Midbrain (tissue), 1 donor: Measurements from ENCODE around the gene HOXC12.

Source experiments
- DNase-seq: peaks from one replicate; lab custom pipeline; 2025; lab: John Stamatoyannopoulos, UW

HOXC12 gene

GRCh38 chr12:53954694-53955035, at the start of gene HOXC12:
Gene HOXC12, plus strand, starts transcription at chr12:53954903. Its CDS starts 27 bp downstream, at chr12:53954930.
- DNase-seq: no peak

DNA sequence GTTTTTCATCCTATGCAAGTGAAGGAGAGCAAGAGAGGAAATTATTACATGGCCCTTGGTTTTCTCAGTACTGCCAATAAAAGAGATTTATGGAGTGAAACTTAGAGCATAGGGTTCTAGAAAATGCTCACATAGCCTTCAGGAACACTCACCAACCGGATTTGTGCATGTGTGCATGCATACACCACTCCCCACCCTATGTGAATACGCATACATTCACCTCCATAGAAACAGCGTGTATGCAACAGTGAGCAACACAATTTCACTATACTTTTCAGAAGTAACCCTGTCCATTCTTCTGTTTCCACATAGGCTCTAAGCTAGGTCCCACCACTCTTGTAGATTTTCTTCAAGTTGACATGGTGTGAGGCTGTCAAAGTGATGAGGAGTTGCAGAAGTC, 47.6 kb upstream of the HOXC12 start:
- DNase-seq: no peak

- no peak for DNase-seq
These were observed 37.7 kb upstream of the HOXC12 start for GRCh38 chr12:53916788-53917655.

DNA sequence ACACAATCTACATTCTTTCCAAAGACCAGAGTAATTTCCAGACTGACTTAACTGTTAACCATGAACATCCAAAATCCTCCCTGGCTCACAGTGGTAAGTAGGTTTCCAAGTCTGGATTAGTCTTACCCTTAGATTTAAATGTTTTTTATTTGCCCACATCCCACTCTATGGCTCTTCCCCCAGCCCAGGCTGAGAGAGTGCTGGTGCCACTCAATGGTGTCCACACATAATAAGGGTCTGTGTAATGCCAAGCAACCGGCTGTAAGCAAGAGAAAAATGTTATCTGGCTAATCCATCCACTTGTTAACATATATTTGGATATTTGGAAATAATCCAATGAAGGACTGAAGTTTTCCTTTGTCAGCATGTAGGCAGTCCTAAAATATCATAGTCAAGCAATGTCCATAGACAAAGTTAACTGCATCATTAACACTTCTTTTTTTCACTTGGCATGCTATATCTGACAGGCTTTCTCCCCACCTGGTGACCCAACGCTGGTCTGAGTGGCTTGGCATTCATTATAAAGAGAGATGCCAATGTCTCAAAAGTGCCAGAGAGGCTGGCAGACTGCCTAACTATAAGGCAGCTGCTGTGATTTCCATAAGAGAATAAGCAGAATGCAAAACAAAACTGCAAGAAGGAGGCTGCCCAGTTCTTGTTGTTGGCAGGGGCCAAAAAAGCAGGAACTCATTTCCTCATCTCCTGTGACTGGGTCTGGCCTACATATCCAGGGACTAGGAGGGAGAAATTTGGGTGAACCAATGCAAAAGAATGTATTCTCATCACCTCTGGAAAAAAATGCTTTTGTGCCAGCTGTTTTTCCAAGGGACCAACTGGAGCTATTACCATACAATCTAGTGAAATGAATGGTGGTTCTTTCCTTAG, 29.9 kb upstream of the HOXC12 start:
- no peak for DNase-seq

DNA sequence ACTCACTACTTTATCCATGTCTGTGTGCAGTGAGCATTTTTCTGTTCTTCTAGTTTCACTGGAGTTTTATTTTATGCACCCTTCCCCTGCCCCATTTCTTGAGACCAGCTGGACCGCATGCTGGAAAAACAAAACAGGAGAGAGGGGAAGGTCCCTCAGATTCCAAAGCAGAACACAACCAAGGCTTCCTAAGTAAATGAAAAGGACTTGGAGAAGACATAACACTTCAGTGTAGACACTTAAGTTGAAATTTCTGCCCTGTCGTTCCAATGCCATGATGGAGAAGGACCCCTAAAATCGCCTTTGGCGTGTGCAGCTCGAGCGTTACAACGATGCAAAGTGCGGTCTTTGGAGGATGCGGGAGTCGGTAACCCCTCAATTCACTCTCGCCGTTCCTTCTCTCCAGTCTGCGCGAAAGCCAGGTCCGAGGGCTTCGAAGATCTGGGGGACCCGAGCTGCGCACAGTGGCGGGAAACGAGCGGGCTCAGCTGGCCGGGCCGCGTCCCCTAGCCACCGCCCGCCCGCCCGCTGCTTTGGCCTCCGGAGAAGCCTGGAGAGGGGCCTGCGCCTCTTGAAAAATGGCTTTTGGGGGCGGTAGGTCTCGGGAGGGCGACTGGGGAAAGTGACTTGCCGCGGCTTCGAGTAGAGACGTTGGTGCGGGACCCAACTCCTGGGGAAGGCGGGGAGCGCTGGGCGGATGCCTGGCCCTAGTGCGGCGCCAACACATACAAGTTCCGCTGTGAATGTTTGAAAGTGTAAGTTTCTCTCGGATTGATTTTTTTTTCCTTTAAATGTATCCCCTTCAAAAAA, 27.3 kb upstream of the HOXC12 start:
- no peak for DNase-seq

GRCh38 chr12:53928054-53928835, 26.5 kb upstream of the HOXC12 start:
- no peak for DNase-seq

DNA sequence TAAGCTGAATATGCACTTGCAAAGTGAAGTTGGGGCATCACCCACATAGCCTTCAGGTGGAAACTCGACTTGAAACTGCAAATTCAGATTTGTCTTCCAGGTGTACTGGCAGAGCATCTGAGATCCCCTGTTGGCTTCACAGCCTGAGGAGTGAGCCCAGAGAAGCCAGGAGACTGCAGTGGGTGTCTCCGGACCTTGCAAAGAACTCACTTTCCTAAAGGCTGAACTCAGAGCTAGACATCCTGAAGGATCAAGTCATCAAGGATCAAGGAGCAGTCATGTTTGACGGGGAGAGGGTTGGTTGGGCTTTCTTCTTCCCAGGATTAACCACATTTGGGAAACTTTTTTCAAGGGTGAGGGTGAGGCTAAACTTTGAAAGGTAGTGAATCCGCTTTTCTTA, 25.2 kb upstream of the HOXC12 start:
- DNase-seq: no peak

DNA sequence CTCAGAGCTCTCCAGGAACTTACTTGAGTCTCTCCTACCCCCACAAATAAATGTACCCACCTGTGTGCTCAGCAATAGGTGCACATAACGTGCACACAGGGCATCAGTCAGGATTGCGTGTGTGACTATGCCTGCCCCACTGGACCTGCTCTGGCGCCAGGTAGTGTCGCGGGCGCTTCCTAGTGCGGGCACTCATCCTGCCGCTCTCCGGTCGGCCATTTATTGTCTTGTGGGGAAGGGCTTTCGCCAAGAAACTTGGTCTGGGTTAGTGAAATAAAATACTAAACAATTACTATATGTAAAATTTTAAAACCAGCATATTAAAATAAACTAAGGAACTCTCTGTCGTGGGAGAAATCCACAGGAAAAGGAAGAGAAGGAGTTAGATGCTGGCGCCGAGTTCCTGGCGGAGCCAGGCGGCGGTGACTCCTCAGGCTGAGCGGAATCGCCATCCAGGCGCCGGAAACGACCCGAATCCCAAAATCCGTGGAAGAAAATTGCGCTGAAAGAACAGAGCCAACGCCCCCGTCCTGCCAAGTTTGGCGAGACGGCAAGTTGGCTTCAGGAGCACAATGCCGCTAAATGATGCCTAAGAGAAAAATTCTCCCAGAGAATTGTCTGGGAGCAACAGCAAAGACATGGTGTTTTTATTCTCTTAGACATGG, 24.0 kb upstream of the HOXC12 start:
- DNase-seq: no peak

DNA sequence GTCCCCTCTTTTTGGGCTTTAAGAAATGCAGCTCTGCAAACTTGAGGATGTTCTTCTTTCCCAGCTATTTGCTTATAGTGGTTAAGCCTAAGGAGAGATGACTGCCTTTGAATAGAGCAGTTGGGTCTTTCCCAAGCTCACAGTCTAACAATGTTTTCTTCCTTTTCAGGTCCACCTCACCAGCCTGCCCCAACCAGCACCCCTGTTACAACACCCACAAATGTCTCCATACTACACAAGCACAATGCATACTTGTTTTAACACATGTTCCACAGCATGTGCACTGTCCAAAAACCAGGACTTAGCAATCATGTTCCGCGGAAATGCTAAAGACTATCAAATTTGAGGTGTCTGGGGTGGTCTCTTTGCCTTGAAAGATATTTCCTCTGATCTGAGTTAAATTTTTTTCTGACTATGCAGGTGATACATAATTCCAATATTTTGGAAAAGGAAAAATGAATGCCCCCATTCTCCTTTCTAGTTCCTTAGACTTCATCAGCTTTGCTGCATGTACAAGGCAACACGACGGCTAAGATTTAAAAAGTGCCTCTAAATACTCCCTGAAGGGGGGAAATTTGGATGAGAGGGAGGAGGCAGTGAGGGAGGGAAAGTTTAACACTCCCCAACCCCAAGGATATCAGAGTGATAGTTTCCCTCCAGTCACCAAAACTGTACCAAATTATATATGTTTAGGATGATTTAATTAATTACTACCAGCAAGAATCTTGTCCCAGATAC, 22.7 kb upstream of the HOXC12 start:
- DNase-seq: no peak

DNA sequence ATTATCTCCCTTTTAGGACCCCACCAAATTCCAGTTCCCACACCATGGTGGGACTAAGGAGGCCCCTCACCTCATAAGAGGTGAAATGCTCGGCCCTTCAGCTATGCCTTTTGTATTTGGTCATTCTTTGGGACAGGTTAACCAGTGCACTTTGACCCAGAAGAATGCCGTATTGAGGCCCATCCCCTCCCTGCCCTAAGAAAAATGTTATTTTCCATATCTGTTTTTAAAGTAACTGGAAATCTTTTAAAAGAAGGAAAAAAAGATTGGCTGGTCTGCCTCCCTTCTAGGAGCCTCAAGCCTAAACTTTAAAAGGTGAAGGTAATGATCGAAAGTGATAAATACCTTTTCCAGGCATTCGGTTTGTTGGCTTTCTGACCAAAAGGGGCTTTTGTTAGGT, 21.8 kb upstream of the HOXC12 start:
- DNase-seq: no peak

GRCh38 chr12:53935383-53936341, 19.0 kb upstream of the HOXC12 start:
- no peak for DNase-seq

DNA sequence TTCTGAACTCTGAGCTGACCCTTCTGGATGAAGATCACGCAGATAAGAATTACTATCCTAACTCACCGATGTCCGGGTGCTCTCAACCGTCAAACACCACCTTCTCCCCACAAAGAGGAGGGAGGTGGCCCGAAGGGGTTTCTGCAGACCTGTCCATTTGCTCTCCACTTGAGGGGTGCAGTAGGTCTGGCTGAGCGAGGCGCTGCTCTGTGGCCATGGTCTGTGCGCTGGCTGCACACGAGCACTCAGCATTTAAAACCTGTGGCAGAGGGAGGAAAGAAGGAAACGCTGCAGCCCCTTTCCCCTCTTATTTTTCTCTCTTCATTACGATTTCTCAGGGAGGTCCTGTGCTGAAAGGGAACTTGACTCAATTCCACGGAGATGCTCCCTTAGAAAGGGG, 17.6 kb upstream of the HOXC12 start:
- no peak for DNase-seq

GRCh38 chr12:53937596-53938325, 16.9 kb upstream of the HOXC12 start:
- no peak for DNase-seq

GRCh38 chr12:53938326-53939140, 16.2 kb upstream of the HOXC12 start, which contains the start of gene HOXC13:
Gene HOXC13, plus strand, starts transcription at chr12:53938831. Its CDS starts 76 bp downstream, at chr12:53938907.
- DNase-seq: no peak

DNA sequence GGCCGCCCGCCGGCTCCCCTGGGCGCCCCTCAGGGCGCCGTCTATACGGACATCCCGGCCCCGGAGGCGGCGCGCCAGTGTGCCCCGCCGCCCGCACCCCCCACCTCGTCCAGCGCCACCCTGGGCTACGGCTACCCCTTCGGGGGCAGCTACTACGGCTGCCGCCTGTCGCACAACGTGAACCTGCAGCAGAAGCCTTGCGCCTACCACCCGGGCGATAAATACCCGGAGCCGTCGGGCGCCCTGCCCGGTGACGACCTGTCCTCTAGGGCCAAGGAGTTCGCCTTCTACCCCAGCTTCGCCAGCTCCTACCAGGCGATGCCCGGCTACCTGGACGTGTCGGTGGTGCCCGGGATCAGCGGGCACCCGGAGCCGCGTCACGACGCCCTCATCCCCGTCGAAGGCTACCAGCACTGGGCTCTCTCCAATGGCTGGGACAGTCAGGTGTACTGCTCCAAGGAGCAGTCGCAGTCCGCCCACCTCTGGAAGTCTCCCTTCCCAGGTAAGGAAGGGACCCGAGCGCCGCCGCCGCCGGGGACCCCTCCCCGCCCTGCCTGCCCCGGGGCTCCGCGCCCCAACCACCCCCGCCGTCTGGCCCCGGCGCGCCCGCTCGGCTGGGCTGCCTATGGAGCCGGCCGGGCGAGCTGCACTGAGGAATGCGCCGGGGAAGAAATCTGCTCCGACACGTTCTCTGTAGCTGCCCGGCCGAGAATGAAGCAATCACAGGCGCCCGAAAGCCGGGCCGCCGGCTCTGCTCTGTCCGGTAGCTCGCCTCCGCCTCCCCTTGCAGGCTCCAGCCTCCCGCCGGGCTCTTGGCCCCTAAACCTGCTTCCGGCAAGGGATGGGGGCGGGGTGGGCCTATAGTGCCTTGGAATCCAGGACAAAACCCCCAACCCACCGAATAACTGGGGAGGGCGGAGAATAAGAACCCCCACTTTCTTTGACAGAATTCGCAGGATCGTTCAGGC, 15.3 kb upstream of the HOXC12 start:
- DNase-seq: no peak

DNA sequence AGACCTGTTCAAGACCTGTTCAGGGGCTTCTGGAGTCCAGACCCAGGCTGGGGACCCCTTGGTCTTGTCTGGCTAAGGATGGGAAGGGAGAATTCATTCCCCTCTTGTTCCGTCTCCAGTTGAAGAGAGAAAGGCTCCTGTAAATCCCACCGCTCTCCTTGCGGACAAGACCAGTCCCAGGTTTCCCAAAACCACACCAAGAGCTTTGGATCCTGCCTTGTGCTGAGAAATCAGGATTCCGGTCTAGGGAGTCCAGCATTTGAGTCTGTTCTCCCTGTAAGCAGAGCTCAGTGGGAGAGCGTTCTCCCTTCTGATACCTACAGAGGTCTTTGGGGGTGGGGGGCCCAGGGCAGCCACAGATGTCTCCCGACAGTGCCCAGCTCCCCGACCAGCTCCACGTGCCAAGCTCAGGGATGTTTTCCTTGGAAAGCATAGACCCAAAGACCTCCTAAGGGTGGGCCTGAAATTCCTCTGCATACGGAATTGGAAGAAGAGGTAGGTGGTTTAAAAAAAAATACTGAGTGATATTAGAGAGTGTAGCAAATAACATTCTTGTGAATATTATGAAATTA, 14.2 kb upstream of the HOXC12 start:
- no peak for DNase-seq
